ENCODE measurements around the gene VAMP7. TPM values are rescaled to one million over a fixed set of nuclear protein-coding genes. Genes with fewer than 3 reads are reported as not detected.

Gene VAMP7
- total and polyA plus RNA-seq, 5 donors from 2014 or later, result 24.8 to 71.1 (median 60.2) TPM

DNA sequence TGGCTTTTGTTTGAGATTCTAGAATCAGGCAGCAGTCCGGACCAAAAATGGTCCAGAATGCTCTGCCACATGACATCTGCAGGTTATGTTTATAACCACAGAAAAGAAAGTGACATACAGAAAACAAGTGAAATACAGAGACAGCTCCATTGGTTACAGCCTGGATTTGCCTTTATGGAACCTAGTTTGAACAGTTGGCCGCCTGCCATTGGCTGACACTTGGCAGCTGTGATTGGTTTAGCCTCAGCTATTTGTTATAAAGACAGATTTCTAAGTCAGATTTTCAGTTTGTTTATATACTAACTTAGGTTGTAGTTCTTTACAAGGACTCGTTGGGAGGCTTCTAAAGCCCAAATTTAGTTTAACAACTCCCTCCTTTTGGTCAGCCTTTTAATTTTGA is 75.5 kb downstream of the VAMP7 start:
- no peaks in the 10 kb centered on the region for H3K36me3 ChIP-seq (ENCODE audit: control insufficient read depth, insufficient read depth, low read length)

GRCh38 chrX:155957843-155958242 is 76.7 kb downstream of the VAMP7 start:
- no peak for ATAC-seq (ENCODE audit: low read depth in 2 of 2)
- no peak for DNase-seq
- no peak overlapping the region for H3K27ac ChIP-seq (ENCODE audit: insufficient read depth, low read length, poor library complexity, severe bottlenecking)
- H3K9me3 Mint-ChIP-seq, result peaks cover 0 to 6% (median 0%) of the 10 kb centered on the region in 7 donors
- no peaks in the 10 kb centered on the region for H3K4me1 ChIP-seq (ENCODE audit: control insufficient read depth, insufficient read depth, low read length, poor library complexity, severe bottlenecking)
- no peak overlapping the region for H3K4me3 ChIP-seq (ENCODE audit: low read depth, low read length)
- no peak overlapping the region for H3K4me3 Mint-ChIP-seq
- H3K27me3 ChIP-seq (ENCODE audit: control insufficient read depth, insufficient read depth, low read length), result no peaks in the 10 kb centered on the region
- H3K36me3 Mint-ChIP-seq, result peaks cover 6% of the 10 kb centered on the region
- H3K9me3 ChIP-seq (ENCODE audit: control insufficient read depth in 2 of 2, low read length in 2 of 2), result peaks cover 0 to under 1% of the 10 kb centered on the region in 2 experiments
- H3K4me1 Mint-ChIP-seq, result no peaks in the 10 kb centered on the region
- no peaks in the 10 kb centered on the region for H3K36me3 ChIP-seq (ENCODE audit: control insufficient read depth, insufficient read depth, low read length)
- H3K27ac Mint-ChIP-seq, result no peak overlapping the region
- H3K27me3 Mint-ChIP-seq, result peaks cover 7% of the 10 kb centered on the region

More for the DNA sequence above, 75.5 kb downstream of the VAMP7 start:
- DNase-seq (no peak), ATAC-seq (ENCODE audit: low read depth in 2 of 2) (no peak)
- H3K9me3 ChIP-seq (ENCODE audit: control insufficient read depth in 2 of 2, low read length in 2 of 2), result no peaks in the 10 kb centered on the region
- H3K4me3 Mint-ChIP-seq, result no peak overlapping the region
- peaks cover 6% of the 10 kb centered on the region for H3K36me3 Mint-ChIP-seq
- no peaks in the 10 kb centered on the region for H3K4me1 ChIP-seq (ENCODE audit: control insufficient read depth, insufficient read depth, low read length, poor library complexity, severe bottlenecking)
- H3K27me3 ChIP-seq (ENCODE audit: control insufficient read depth, insufficient read depth, low read length), result no peaks in the 10 kb centered on the region
- no peak overlapping the region for H3K4me3 ChIP-seq (ENCODE audit: low read depth, low read length)
- no peak overlapping the region for H3K27ac Mint-ChIP-seq
- no peaks in the 10 kb centered on the region for H3K4me1 Mint-ChIP-seq
- H3K9me3 Mint-ChIP-seq, result peaks cover 0 to 6% (median 0%) of the 10 kb centered on the region in 7 donors
- H3K27me3 Mint-ChIP-seq, result peaks cover 2% of the 10 kb centered on the region
- H3K27ac ChIP-seq (ENCODE audit: insufficient read depth, low read length, poor library complexity, severe bottlenecking), result no peak overlapping the region

DNA sequence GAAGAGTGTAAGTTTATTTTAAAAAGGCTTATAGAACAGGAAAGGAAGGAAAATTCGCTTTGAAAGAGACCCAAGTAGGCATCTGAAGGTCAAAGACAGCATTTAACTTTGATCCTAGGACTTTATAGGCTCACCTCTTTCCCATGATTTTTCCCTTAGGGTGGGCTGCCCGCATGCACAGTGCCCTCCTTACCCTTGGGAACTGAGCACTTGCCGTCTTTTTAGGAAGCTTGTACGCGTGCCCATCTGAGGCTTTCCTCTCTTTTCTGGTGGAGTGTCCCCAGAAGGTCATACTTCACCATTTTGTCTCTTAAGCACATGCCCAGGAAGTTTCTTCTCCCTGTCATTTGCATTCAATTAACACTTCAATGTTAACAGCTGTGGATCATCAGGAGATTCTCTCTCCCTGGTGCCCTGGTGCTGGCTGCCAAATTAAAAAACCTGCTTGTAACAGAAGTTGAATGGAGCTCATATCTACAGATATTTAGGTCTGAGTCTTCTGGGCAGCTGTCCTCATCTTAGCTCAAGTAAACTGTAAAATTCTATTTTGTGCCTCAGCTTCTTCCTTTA is 78.0 kb downstream of the VAMP7 start:
- H3K27ac ChIP-seq (ENCODE audit: insufficient read depth, low read length, poor library complexity, severe bottlenecking), result no peak overlapping the region
- no peaks in the 10 kb centered on the region for H3K4me1 Mint-ChIP-seq

DNA sequence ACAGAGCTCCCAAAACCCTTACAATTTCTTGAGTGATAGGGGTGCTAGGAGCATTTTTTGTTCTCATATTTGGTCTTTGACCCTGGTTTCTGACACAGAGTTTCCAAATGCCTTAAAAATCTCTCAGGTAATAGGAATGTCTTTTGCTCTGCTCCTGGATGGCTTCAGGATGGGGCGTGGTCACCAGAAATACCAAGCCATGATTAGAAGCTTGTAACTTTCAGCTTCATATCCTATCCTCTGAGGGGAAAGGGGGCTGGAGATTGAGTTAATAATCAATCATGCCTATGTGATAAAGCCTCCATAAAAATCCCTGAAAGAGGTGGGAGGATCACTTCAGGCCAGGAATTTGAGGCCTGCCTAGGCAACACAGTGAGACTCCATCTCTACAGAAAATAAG is 81.8 kb downstream of the VAMP7 start:
- Histone ChIP-seq H3K4me1 (ENCODE audit: control insufficient read depth, insufficient read depth, low read length, poor library complexity, severe bottlenecking) (no peaks in the 10 kb centered on the region), H3K27me3 (ENCODE audit: control insufficient read depth, insufficient read depth, low read length) (no peaks in the 10 kb centered on the region), H3K9me3 (ENCODE audit: control insufficient read depth in 2 of 2, low read length in 2 of 2) (peaks cover 3 to 4% of the 10 kb centered on the region in 2 experiments), H3K4me3 (ENCODE audit: low read depth, low read length) (no peak overlapping the region), H3K36me3 (ENCODE audit: control insufficient read depth, insufficient read depth, low read length) (no peaks in the 10 kb centered on the region), H3K27ac (ENCODE audit: insufficient read depth, low read length, poor library complexity, severe bottlenecking) (no peak overlapping the region)
- Mint-ChIP-seq H3K4me1 (no peaks in the 10 kb centered on the region), H3K36me3 (no peaks in the 10 kb centered on the region), H3K27me3 (peaks cover 18% of the 10 kb centered on the region), H3K9me3 (peaks cover 0 to 11% (median 7%) of the 10 kb centered on the region in 7 donors), H3K4me3 (no peak overlapping the region), H3K27ac (no peak overlapping the region)
- ATAC-seq (ENCODE audit: low read depth in 2 of 2) (no peak), DNase-seq (no peak)

More for the DNA sequence above, 78.0 kb downstream of the VAMP7 start:
- Mint-ChIP-seq H3K9me3 (peaks cover 0 to 6% (median 6%) of the 10 kb centered on the region in 7 donors), H3K36me3 (peaks cover 6% of the 10 kb centered on the region), H3K4me3 (no peak overlapping the region), H3K27ac (no peak overlapping the region), H3K27me3 (peaks cover 7% of the 10 kb centered on the region)
- Histone ChIP-seq H3K4me1 (ENCODE audit: control insufficient read depth, insufficient read depth, low read length, poor library complexity, severe bottlenecking) (no peaks in the 10 kb centered on the region), H3K27me3 (ENCODE audit: control insufficient read depth, insufficient read depth, low read length) (no peaks in the 10 kb centered on the region), H3K9me3 (ENCODE audit: control insufficient read depth in 2 of 2, low read length in 2 of 2) (peaks cover 0 to 4% of the 10 kb centered on the region in 2 experiments), H3K4me3 (ENCODE audit: low read depth, low read length) (no peak overlapping the region), H3K36me3 (ENCODE audit: control insufficient read depth, insufficient read depth, low read length) (no peaks in the 10 kb centered on the region)
- DNase-seq (no peak), ATAC-seq (ENCODE audit: low read depth in 2 of 2) (no peak)

DNA sequence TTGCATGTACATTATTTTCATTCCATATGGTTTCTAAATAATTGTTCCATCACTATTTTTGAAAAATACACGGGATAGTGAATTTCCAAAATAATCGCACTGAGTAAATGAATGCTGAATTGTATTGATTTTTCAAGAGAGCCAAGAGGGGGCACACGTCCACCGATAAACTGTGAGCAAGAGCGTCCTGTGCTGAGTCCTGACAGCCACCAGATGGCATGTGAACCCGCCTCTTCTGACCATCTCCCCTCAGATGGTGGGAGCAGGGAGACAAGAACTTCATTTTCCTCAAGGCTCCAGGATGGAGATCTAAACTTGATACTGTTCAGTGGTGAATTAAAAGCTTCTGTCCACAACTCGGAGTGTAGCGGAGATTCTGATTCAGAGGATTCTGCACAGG is 85.7 kb downstream of the VAMP7 start:
- H3K4me3 Mint-ChIP-seq, result no peak overlapping the region
- no peak overlapping the region for H3K4me3 ChIP-seq (ENCODE audit: low read depth, low read length)
- H3K36me3 ChIP-seq (ENCODE audit: control insufficient read depth, insufficient read depth, low read length), result no peaks in the 10 kb centered on the region
- H3K9me3 ChIP-seq (ENCODE audit: control insufficient read depth in 2 of 2, low read length in 2 of 2), result peaks cover 4 to 7% of the 10 kb centered on the region in 2 experiments
- no peaks in the 10 kb centered on the region for H3K36me3 Mint-ChIP-seq
- DNase-seq (peak; percentile 2 to 62 (median 2)), ATAC-seq (ENCODE audit: low read depth in 2 of 2) (peak in 1 of 2 donors; percentile 47)
- H3K4me1 Mint-ChIP-seq, result no peaks in the 10 kb centered on the region
- peaks cover 0 to 23% (median 7%) of the 10 kb centered on the region in 7 donors for H3K9me3 Mint-ChIP-seq
- H3K27ac Mint-ChIP-seq, result no peak overlapping the region
- H3K27me3 ChIP-seq (ENCODE audit: control insufficient read depth, insufficient read depth, low read length), result no peaks in the 10 kb centered on the region
- H3K27me3 Mint-ChIP-seq, result peaks cover 20% of the 10 kb centered on the region
- H3K4me1 ChIP-seq (ENCODE audit: control insufficient read depth, insufficient read depth, low read length, poor library complexity, severe bottlenecking), result no peaks in the 10 kb centered on the region
- H3K27ac ChIP-seq (ENCODE audit: insufficient read depth, low read length, poor library complexity, severe bottlenecking), result no peak overlapping the region

DNA sequence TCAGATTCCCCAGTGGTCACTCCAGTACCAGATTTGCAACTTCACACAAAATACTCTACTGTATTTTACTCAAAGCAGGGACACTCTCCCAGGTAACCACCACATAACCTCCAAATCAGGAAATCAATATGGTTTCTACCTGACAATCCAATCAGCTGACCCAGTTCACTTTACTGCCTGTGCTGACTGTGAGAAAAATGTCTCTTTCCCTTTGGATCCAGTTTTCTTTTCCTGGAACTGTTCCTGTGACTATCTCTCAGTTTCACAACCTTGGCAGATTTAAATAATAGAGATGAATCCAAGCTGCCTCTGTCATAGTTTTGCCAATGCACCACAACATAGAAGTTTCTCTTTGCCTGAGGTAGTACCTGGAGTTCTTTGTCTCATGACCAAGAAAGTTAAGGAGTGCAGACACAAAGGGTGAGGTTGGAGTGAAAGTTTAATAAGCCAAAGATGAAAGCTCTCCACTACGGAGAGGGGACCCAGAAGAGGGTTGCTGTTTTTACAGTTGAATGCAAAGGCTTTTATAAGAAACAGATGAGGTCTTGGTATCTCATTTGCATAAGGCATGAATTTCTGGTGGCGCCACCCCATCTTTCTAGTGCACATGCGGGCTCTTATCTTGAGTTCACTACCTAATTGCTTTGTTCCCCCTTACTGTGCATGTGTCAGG is 86.6 kb downstream of the VAMP7 start:
- no peaks in the 10 kb centered on the region for H3K36me3 Mint-ChIP-seq
- Histone ChIP-seq H3K4me3 (ENCODE audit: low read depth, low read length) (no peak overlapping the region), H3K27me3 (ENCODE audit: control insufficient read depth, insufficient read depth, low read length) (no peaks in the 10 kb centered on the region), H3K4me1 (ENCODE audit: control insufficient read depth, insufficient read depth, low read length, poor library complexity, severe bottlenecking) (no peaks in the 10 kb centered on the region), H3K9me3 (ENCODE audit: control insufficient read depth in 2 of 2, low read length in 2 of 2) (peaks cover 4 to 7% of the 10 kb centered on the region in 2 experiments), H3K36me3 (ENCODE audit: control insufficient read depth, insufficient read depth, low read length) (no peaks in the 10 kb centered on the region), H3K27ac (ENCODE audit: insufficient read depth, low read length, poor library complexity, severe bottlenecking) (no peak overlapping the region)
- ATAC-seq (ENCODE audit: low read depth in 2 of 2) (no peak), DNase-seq (no peak)
- peaks cover 0 to 23% (median 7%) of the 10 kb centered on the region in 7 donors for H3K9me3 Mint-ChIP-seq
- H3K4me3 Mint-ChIP-seq, result no peak overlapping the region
- no peak overlapping the region for H3K27ac Mint-ChIP-seq
- no peaks in the 10 kb centered on the region for H3K4me1 Mint-ChIP-seq
- peaks cover 17% of the 10 kb centered on the region for H3K27me3 Mint-ChIP-seq

GRCh38 chrX:155968326-155968661 is 87.1 kb downstream of the VAMP7 start:
- H3K4me3 Mint-ChIP-seq, result no peak overlapping the region

GRCh38 chrX:155968791-155969190 is 87.6 kb downstream of the VAMP7 start:
- no peak for DNase-seq
- Histone ChIP-seq H3K27me3 (ENCODE audit: control insufficient read depth, insufficient read depth, low read length) (no peaks in the 10 kb centered on the region), H3K36me3 (ENCODE audit: control insufficient read depth, insufficient read depth, low read length) (no peaks in the 10 kb centered on the region), H3K27ac (ENCODE audit: insufficient read depth, low read length, poor library complexity, severe bottlenecking) (no peak overlapping the region), H3K9me3 (ENCODE audit: control insufficient read depth in 2 of 2, low read length in 2 of 2) (peaks cover 3 to 4% of the 10 kb centered on the region in 2 experiments), H3K4me3 (ENCODE audit: low read depth, low read length) (no peak overlapping the region), H3K4me1 (ENCODE audit: control insufficient read depth, insufficient read depth, low read length, poor library complexity, severe bottlenecking) (no peaks in the 10 kb centered on the region)
- Mint-ChIP-seq H3K27me3 (peaks cover 17% of the 10 kb centered on the region), H3K36me3 (no peaks in the 10 kb centered on the region), H3K9me3 (peaks cover 0 to 21% (median 4%) of the 10 kb centered on the region in 7 donors), H3K27ac (no peak overlapping the region), H3K4me1 (no peaks in the 10 kb centered on the region), H3K4me3 (no peak overlapping the region)
- ATAC-seq (ENCODE audit: low read depth in 2 of 2), result no peak

More at GRCh38 chrX:155968326-155968661, 87.1 kb downstream of the VAMP7 start:
- H3K36me3 ChIP-seq (ENCODE audit: control insufficient read depth, insufficient read depth, low read length), result no peaks in the 10 kb centered on the region
- Mint-ChIP-seq H3K27me3 (peaks cover 17% of the 10 kb centered on the region), H3K9me3 (peaks cover 0 to 23% (median 7%) of the 10 kb centered on the region in 7 donors), H3K4me1 (no peaks in the 10 kb centered on the region), H3K27ac (no peak overlapping the region), H3K36me3 (no peaks in the 10 kb centered on the region)
- H3K4me3 ChIP-seq (ENCODE audit: low read depth, low read length), result no peak overlapping the region
- no peak for ATAC-seq (ENCODE audit: low read depth in 2 of 2)
- H3K27ac ChIP-seq (ENCODE audit: insufficient read depth, low read length, poor library complexity, severe bottlenecking), result no peak overlapping the region
- H3K27me3 ChIP-seq (ENCODE audit: control insufficient read depth, insufficient read depth, low read length), result no peaks in the 10 kb centered on the region
- H3K9me3 ChIP-seq (ENCODE audit: control insufficient read depth in 2 of 2, low read length in 2 of 2), result peaks cover 3 to 4% of the 10 kb centered on the region in 2 experiments
- DNase-seq, result no peak
- H3K4me1 ChIP-seq (ENCODE audit: control insufficient read depth, insufficient read depth, low read length, poor library complexity, severe bottlenecking), result no peaks in the 10 kb centered on the region

All from CD4-positive, CD25-positive, alpha-beta regulatory T cell (primary cell).